Astrocyte (in vitro differentiated cells and primary cell): ENCODE data around the gene AMMECR1L.

ENCODE experiments used
- CTCF ChIP-seq: IDR thresholded peaks from 2 replicates; pipeline ENCODE4 v1.5.1; 2011; ENCODE audit warnings: low read depth, mild to moderate bottlenecking, inconsistent platforms, low read length, moderate library complexity; ENCODE audit not compliant: insufficient read depth
- EZH2 ChIP-seq: IDR thresholded peaks from 2 replicates; pipeline ENCODE4 v1.6.1; 2012; ENCODE audit warnings: mild to moderate bottlenecking, low read length, inconsistent platforms; ENCODE audit not compliant: insufficient read depth

GRCh38 chr2:127929449-127929848, 43.7 kb upstream of the AMMECR1L start:
- TF ChIP-seq CTCF (no peak), EZH2 (no peak)
